Osteocyte (in vitro differentiated cells): Measurements from ENCODE around the gene ZFP64. TPM values are rescaled to one million over a fixed set of nuclear protein-coding genes. Genes with fewer than 3 reads are reported as not detected.

Source experiments
- DNase-seq: peaks from one replicate; pipeline ENCODE4 v3.0.0; 2021; ENCODE audit warnings: mixed read lengths; ENCODE audit not compliant: unreplicated experiment; ENCODE audit errors: extremely low spot score
- H3K27ac Mint-ChIP-seq: one replicate; pipeline ENCODE4 v1.8.0; 2021; ENCODE audit warnings: mild to moderate bottlenecking, mixed read lengths; ENCODE audit not compliant: unreplicated experiment
- H3K27me3 Mint-ChIP-seq: one replicate; pipeline ENCODE4 v1.8.0; 2021; ENCODE audit warnings: mixed read lengths; ENCODE audit not compliant: unreplicated experiment
- H3K36me3 Mint-ChIP-seq: one replicate; pipeline ENCODE4 v1.8.0; 2021; ENCODE audit warnings: mixed read lengths; ENCODE audit not compliant: unreplicated experiment
- H3K4me1 Mint-ChIP-seq: one replicate; pipeline ENCODE4 v1.8.0; 2021; ENCODE audit warnings: mixed read lengths; ENCODE audit not compliant: unreplicated experiment
- H3K4me3 Mint-ChIP-seq: one replicate; pipeline ENCODE4 v1.8.0; 2021; ENCODE audit warnings: mild to moderate bottlenecking, moderate library complexity, mixed read lengths; ENCODE audit not compliant: unreplicated experiment
- H3K9me3 Mint-ChIP-seq: one replicate; pipeline ENCODE4 v1.8.0; 2021; ENCODE audit warnings: mixed read lengths; ENCODE audit not compliant: unreplicated experiment
- total RNA-seq: library from RNA; stranded (reverse); gene quantifications from 2 replicates; pipeline ENCODE4 v1.2.1, GENCODE V29; 2021
- TF ChIP-seq, protein P1 (sequence below): fragments of 200-600 bp; sonication (generic); IDR thresholded peaks from 2 replicates; pipeline ENCODE4 v1.5.0; 2021; ENCODE audit warnings: antibody characterized with exemption, mild to moderate bottlenecking, moderate library complexity

ZFP64 gene
- total RNA-seq, 1 donor from 2014 or later, result 21.0 TPM

- Mint-ChIP-seq H3K27ac (no peak overlapping the region), H3K27me3 (no peaks in the 10 kb centered on the region), H3K4me1 (no peaks in the 10 kb centered on the region), H3K36me3 (peaks cover 6% of the 10 kb centered on the region), H3K4me3 (no peak overlapping the region), H3K9me3 (peaks cover 15% of the 10 kb centered on the region)
- no peak for DNase-seq
- TF ChIP-seq, protein P1, sequence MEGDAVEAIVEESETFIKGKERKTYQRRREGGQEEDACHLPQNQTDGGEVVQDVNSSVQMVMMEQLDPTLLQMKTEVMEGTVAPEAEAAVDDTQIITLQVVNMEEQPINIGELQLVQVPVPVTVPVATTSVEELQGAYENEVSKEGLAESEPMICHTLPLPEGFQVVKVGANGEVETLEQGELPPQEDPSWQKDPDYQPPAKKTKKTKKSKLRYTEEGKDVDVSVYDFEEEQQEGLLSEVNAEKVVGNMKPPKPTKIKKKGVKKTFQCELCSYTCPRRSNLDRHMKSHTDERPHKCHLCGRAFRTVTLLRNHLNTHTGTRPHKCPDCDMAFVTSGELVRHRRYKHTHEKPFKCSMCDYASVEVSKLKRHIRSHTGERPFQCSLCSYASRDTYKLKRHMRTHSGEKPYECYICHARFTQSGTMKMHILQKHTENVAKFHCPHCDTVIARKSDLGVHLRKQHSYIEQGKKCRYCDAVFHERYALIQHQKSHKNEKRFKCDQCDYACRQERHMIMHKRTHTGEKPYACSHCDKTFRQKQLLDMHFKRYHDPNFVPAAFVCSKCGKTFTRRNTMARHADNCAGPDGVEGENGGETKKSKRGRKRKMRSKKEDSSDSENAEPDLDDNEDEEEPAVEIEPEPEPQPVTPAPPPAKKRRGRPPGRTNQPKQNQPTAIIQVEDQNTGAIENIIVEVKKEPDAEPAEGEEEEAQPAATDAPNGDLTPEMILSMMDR, result no peak
Observed at GRCh38 chr20:52132337-52132736, 59.2 kb downstream of the ZFP64 start.

- Mint-ChIP-seq H3K4me1 (no peaks in the 10 kb centered on the region), H3K36me3 (peaks cover 6% of the 10 kb centered on the region), H3K9me3 (peaks cover 13% of the 10 kb centered on the region), H3K27me3 (no peaks in the 10 kb centered on the region), H3K27ac (no peak overlapping the region), H3K4me3 (no peak overlapping the region)
- no peak for DNase-seq
- TF ChIP-seq, protein P1, result no peak
Observed at GRCh38 chr20:52131048-52131643, 60.4 kb downstream of the ZFP64 start.

DNA sequence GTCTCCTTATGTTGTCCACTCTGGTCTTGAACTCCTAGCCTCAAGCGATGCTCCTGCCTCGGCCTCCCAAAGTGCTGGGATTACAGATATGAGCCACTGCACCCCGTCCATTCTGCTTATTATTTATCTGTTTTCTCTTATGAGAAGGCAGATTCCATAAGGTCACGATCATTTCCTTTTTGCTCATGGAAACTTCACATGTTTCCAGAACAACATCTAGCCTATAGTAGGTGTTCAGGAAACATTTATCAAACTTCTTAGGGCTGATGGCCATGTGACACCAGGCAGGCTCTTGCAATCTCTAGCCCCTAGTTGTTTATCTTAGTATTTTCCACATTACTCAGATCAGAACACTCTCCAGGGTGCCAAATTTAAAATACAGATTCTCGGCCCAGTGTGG is 61.2 kb downstream of the ZFP64 start:
- DNase-seq, result peak; percentile 10
- H3K27me3 Mint-ChIP-seq, result no peaks in the 10 kb centered on the region
- peaks cover 6% of the 10 kb centered on the region for H3K36me3 Mint-ChIP-seq
- H3K4me1 Mint-ChIP-seq, result no peaks in the 10 kb centered on the region
- peaks cover 13% of the 10 kb centered on the region for H3K9me3 Mint-ChIP-seq
- H3K27ac Mint-ChIP-seq, result no peak overlapping the region
- TF ChIP-seq, protein P1, result no peak
- no peak overlapping the region for H3K4me3 Mint-ChIP-seq

DNA sequence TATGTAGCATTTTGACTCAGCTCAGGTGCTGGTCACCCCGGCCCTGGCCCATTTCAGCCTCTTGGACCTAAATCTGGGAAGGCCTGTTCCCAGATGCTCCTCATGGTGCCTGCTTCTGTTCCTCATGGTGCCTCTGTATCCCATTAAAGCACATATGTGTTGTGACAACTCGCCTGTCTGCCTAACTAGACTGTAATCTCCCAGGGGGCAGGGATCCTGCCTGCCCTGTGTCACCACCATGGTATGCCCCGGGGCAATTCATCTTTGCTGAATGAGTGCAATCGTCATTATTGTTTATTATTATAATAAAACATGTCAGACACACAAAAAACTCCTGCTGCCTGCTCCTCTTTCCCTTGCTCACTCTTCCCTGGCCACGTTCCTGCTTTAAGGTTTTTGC is 62.0 kb downstream of the ZFP64 start:
- no peak overlapping the region for H3K27ac Mint-ChIP-seq
- peak; percentile 75 for DNase-seq
- H3K27me3 Mint-ChIP-seq, result no peaks in the 10 kb centered on the region
- peaks cover 13% of the 10 kb centered on the region for H3K9me3 Mint-ChIP-seq
- TF ChIP-seq, protein P1, result no peak
- peaks cover 6% of the 10 kb centered on the region for H3K36me3 Mint-ChIP-seq
- no peak overlapping the region for H3K4me3 Mint-ChIP-seq
- H3K4me1 Mint-ChIP-seq, result no peaks in the 10 kb centered on the region

DNA sequence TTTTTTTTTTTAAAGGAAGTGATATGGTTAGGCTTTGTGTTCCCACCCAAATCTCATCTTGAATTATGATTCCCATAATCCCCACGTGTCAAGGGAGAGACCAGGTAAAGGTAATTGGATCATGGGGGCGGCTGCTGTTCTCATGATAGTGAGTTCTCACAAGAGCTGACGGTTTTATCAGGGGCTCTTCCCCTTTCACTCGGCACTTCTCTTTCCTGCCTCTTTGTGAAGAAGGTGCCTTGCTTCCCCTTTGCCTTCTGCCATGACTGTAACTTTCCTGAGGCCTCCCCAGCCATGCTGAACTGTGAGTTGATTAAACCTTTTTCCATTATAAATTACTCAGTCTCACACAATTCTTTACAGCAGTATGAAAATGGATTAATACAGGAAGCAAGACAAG is 64.3 kb downstream of the ZFP64 start:
- Mint-ChIP-seq H3K4me1 (no peaks in the 10 kb centered on the region), H3K9me3 (peaks cover 13% of the 10 kb centered on the region), H3K4me3 (no peak overlapping the region), H3K36me3 (peaks cover 6% of the 10 kb centered on the region), H3K27me3 (no peaks in the 10 kb centered on the region), H3K27ac (no peak overlapping the region)
- TF ChIP-seq, protein P1, result no peak
- peak; percentile 21 for DNase-seq
